ENCODE data around the gene DMAC1.

GRCh38 chr9:7823651-7824050 lies 24.1 kb upstream of the DMAC1 start:
- TF ChIP-seq YY1 (IDR thresholded peaks at IDR 0.05; ENCODE audit: insufficient read depth, insufficient read length): no peak
- no peak for TF ChIP-seq ZNF274 (IDR thresholded peaks at IDR 0.05; ENCODE audit: low read depth, low read length)

All from NT2/D1 (cell line).